ENCODE data around the gene GLT8D1.

DNA sequence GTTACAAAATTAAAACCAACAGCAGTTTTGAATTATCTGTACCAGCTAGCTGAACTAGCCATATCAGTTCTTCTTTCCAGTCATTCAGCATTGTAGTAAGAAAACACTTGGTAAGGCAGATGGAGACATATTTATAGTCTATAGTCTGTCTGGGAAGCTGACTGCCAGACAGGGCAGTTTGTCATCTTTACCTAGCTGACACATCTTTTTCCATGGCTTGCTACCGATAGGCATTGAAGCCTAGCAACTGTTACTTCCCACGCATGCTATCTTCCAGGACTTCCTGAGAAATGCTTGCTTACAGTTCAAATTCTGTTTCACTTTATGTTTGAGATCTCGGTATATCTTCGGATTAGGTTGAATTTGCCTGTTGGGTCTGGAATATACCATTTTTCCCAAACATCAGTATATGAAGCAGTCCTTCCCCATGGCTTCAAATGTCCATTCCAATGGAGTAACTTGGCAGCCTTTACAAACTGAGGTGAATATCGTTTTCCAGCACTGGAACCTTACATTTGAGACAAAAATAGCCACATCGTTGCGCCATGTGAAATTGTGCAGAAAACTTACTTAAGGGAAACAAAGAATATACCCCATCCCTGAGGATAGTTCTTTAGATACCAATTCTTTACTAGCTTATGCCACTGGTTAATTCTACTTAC is 10.9 kb downstream of the GLT8D1 start:
- TF ChIP-seq ZNF24 (tag by site-specific recombination; IDR thresholded peaks at IDR 0.05) (no peak), ZNF121 (tag by site-specific recombination; IDR thresholded peaks at IDR 0.05) (no peak), ZNF175 (tag by site-specific recombination; IDR thresholded peaks at IDR 0.05) (no peak), ZNF280D (tag by site-specific recombination; IDR thresholded peaks at IDR 0.05) (no peak), ZNF221 (tag by site-specific recombination; IDR thresholded peaks at IDR 0.05; ENCODE audit: borderline replicate concordance) (no peak), ZNF211 (tag by site-specific recombination; IDR thresholded peaks at IDR 0.05; ENCODE audit: low read depth) (no peak), ZNF473 (tag by site-specific recombination; IDR thresholded peaks at IDR 0.05) (no peak), ZBTB17 (tag by site-specific recombination; IDR thresholded peaks at IDR 0.05) (no peak)
- TF ChIP-seq, protein P1, sequence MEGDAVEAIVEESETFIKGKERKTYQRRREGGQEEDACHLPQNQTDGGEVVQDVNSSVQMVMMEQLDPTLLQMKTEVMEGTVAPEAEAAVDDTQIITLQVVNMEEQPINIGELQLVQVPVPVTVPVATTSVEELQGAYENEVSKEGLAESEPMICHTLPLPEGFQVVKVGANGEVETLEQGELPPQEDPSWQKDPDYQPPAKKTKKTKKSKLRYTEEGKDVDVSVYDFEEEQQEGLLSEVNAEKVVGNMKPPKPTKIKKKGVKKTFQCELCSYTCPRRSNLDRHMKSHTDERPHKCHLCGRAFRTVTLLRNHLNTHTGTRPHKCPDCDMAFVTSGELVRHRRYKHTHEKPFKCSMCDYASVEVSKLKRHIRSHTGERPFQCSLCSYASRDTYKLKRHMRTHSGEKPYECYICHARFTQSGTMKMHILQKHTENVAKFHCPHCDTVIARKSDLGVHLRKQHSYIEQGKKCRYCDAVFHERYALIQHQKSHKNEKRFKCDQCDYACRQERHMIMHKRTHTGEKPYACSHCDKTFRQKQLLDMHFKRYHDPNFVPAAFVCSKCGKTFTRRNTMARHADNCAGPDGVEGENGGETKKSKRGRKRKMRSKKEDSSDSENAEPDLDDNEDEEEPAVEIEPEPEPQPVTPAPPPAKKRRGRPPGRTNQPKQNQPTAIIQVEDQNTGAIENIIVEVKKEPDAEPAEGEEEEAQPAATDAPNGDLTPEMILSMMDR (tag by site-specific recombination; IDR thresholded peaks at IDR 0.05): no peak
- TF ChIP-seq, protein P2, sequence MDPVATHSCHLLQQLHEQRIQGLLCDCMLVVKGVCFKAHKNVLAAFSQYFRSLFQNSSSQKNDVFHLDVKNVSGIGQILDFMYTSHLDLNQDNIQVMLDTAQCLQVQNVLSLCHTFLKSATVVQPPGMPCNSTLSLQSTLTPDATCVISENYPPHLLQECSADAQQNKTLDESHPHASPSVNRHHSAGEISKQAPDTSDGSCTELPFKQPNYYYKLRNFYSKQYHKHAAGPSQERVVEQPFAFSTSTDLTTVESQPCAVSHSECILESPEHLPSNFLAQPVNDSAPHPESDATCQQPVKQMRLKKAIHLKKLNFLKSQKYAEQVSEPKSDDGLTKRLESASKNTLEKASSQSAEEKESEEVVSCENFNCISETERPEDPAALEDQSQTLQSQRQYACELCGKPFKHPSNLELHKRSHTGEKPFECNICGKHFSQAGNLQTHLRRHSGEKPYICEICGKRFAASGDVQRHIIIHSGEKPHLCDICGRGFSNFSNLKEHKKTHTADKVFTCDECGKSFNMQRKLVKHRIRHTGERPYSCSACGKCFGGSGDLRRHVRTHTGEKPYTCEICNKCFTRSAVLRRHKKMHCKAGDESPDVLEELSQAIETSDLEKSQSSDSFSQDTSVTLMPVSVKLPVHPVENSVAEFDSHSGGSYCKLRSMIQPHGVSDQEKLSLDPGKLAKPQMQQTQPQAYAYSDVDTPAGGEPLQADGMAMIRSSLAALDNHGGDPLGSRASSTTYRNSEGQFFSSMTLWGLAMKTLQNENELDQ (tag by site-specific recombination; IDR thresholded peaks at IDR 0.05; ENCODE audit: low read depth): no peak
- TF ChIP-seq, protein P3, sequence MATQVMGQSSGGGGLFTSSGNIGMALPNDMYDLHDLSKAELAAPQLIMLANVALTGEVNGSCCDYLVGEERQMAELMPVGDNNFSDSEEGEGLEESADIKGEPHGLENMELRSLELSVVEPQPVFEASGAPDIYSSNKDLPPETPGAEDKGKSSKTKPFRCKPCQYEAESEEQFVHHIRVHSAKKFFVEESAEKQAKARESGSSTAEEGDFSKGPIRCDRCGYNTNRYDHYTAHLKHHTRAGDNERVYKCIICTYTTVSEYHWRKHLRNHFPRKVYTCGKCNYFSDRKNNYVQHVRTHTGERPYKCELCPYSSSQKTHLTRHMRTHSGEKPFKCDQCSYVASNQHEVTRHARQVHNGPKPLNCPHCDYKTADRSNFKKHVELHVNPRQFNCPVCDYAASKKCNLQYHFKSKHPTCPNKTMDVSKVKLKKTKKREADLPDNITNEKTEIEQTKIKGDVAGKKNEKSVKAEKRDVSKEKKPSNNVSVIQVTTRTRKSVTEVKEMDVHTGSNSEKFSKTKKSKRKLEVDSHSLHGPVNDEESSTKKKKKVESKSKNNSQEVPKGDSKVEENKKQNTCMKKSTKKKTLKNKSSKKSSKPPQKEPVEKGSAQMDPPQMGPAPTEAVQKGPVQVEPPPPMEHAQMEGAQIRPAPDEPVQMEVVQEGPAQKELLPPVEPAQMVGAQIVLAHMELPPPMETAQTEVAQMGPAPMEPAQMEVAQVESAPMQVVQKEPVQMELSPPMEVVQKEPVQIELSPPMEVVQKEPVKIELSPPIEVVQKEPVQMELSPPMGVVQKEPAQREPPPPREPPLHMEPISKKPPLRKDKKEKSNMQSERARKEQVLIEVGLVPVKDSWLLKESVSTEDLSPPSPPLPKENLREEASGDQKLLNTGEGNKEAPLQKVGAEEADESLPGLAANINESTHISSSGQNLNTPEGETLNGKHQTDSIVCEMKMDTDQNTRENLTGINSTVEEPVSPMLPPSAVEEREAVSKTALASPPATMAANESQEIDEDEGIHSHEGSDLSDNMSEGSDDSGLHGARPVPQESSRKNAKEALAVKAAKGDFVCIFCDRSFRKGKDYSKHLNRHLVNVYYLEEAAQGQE (tag by site-specific recombination; IDR thresholded peaks at IDR 0.05): no peak
